GM12873 (cell line): ENCODE measurements around the gene LENEP.

Experiments used
- TF ChIP-seq, protein P1 (sequence below): IDR thresholded peaks from 2 replicates; pipeline ENCODE4 v1.5.1; 2012; ENCODE audit warnings: low read depth, mild to moderate bottlenecking, moderate library complexity, low read length, control low read depth; ENCODE audit not compliant: insufficient read depth; ENCODE audit errors: missing control alignments

The LENEP gene, protein sequence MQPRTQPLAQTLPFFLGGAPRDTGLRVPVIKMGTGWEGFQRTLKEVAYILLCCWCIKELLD

GRCh38 chr1:154993572-154994268, at the start of gene LENEP:
Gene LENEP, plus strand, starts transcription at chr1:154993586. Its CDS starts 22 bp downstream, at chr1:154993608.
- TF ChIP-seq, protein P1, sequence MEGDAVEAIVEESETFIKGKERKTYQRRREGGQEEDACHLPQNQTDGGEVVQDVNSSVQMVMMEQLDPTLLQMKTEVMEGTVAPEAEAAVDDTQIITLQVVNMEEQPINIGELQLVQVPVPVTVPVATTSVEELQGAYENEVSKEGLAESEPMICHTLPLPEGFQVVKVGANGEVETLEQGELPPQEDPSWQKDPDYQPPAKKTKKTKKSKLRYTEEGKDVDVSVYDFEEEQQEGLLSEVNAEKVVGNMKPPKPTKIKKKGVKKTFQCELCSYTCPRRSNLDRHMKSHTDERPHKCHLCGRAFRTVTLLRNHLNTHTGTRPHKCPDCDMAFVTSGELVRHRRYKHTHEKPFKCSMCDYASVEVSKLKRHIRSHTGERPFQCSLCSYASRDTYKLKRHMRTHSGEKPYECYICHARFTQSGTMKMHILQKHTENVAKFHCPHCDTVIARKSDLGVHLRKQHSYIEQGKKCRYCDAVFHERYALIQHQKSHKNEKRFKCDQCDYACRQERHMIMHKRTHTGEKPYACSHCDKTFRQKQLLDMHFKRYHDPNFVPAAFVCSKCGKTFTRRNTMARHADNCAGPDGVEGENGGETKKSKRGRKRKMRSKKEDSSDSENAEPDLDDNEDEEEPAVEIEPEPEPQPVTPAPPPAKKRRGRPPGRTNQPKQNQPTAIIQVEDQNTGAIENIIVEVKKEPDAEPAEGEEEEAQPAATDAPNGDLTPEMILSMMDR: no peak

GRCh38 chr1:154943649-154944400, 49.6 kb upstream of the LENEP start:
- TF ChIP-seq, protein P1: peak; percentile 96

DNA sequence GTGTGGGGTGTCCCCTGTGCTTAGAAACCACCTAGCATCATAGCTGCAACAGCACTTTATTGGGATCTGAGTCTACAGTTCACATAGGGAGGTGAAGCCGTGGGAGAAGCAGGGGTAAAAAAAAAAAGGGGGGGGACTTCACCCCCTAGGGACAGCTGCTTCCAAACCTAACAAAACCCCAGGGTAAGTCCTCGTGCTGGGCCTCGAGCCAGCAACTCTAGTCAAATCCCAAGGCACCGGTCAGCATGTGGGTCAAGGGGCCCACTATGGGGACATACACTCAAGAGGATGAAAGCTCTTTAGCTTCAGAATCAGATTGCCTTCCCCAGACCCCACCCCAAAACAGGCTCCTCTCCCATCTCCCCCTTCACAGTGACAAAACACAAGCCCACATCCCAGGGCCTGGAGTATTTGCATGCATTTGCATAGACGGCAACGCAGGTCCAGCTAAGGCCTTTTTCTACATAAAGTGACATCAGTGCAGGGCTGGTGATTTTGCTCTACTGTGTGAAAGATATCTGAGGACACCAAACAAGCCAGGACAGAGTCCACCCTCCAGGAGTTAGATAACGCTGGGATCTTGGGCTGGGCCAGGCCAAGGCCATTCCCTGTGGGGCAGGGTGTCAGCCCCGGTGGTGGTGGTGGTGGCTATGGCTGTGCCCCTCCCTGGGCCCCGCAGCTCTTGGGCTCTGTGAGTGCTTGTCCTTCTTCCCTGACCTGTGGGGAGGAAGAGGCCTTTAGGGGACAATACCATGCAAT, 48.8 kb upstream of the LENEP start:
- TF ChIP-seq, protein P1: no peak

GRCh38 chr1:154945160-154945961, 48.0 kb upstream of the LENEP start:
- TF ChIP-seq, protein P1: no peak

DNA sequence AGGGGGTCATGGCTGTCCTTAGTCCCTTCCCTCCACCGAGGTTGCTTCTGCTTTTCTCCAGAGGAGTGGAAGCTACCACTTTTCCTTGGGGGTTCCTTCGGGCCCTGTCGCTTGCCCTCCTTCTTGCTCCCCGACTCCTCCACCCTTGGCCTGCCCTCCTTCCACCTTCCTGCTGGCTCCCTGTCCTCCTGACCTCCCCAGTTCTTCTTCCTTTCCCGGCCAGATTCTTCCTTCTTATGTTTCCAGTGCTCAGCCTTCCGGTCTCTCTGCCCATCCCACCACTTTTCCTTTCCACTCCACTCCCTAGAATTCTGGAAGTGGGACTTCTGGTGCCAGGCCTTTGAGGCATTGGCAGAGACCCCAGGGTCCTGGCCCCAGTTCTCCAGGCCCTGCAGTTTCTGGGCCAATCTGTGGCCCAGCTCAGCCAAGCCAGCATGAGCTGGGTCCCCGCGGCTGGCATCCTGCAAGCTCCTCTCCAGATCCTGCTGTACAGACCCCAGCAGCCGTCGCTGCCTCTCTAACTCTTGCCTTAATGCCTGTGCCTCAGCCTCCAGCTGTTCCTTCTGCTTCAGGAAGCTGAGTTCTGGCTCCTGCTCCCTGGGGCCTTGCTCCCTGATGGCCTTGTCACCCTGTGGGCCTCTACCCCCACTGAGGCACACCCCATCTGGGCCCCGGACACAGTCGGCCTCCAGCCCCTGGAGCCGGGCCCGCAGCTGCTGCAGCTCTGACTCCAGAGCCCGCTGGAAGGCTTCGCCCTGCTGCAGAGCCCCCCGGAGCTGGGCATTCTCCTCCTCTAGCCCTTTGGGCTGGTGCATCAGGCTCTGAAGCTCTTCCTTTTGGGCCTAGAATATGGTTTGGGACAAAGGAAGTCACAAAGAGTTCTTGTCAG, 47.2 kb upstream of the LENEP start:
- TF ChIP-seq, protein P1: no peak

DNA sequence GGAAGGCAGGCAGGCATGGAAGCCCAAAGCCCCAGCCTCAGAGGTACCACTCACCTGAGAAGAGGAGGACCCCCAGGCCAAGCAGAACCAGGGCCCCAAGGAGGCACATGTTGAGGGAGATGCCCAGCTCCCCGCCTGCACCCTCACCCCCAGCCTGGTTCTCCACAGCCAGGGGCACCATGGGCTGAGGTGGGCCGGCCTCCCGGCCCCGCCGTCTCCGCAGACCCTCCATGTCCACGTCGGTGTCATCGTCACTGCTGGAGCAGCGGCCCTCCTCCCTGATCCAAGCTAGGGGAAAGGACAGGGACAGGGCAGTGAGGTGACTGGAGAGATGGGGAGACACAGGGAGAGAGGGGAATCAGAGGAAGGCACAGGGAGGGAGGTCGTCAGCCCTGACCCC, 45.3 kb upstream of the LENEP start:
- TF ChIP-seq, protein P1: no peak
